HG03139 (cell line): ENCODE data around the gene FOXJ3.

Source experiments
- ATAC-seq: cut with Tn5 transposase; IDR thresholded peaks from one replicate; pipeline ENCODE4 v1.9.1; 2021; ENCODE audit not compliant: unreplicated experiment

The FOXJ3 gene

GRCh38 chr1:42334240-42335049 lies 590 bp downstream of the FOXJ3 start:
- ATAC-seq: peak; percentile 32

GRCh38 chr1:42333662-42334239 lies 1.3 kb downstream of the FOXJ3 start:
- no peak for ATAC-seq

DNA sequence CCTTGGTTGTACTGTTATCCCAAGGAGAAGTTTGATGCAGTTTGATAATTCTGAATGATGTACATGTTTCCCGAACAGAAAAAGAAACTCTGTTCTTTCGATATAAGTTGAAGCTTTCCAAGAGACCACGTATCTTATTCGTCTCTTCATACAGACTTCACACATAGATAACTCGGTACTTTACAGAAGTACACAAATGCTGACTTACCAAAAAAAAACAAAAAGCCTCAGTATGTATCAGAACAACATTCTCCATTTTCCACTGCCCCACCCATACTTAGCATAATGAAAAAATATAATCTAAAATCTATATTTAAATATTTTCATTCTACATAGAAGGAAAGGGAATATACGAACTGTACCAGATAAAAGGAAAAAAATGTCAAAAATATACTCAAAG lies 2.2 kb downstream of the FOXJ3 start:
- ATAC-seq: no peak

- ATAC-seq: no peak
These were observed 4.8 kb downstream of the FOXJ3 start for GRCh38 chr1:42330215-42330614.

DNA sequence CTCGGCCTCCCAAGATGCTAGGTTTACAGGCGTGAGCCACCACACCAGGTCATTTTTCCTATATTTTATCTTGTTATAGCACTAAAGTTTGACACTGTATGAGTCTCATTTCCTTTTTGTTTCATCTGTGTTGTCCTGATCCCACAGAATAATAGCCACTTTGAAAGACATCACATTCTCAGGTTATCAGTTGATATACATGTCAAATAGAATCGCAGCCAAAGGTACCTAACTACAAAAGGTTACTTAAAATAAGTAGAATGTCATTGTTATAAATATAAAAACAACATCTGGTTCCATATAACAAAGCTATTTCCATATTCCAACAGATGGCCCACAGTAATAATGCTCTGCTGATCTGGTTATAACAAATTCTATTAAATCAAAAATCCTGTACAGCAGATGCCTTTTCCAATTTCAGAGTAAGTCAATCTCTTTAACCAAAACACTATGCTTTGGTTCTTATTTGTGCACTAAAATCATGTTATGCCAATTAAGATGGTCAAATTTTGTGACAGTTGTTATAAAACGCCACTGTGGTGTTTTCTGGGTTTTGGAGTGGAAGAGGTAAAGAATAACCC lies 6.0 kb downstream of the FOXJ3 start:
- no peak for ATAC-seq

DNA sequence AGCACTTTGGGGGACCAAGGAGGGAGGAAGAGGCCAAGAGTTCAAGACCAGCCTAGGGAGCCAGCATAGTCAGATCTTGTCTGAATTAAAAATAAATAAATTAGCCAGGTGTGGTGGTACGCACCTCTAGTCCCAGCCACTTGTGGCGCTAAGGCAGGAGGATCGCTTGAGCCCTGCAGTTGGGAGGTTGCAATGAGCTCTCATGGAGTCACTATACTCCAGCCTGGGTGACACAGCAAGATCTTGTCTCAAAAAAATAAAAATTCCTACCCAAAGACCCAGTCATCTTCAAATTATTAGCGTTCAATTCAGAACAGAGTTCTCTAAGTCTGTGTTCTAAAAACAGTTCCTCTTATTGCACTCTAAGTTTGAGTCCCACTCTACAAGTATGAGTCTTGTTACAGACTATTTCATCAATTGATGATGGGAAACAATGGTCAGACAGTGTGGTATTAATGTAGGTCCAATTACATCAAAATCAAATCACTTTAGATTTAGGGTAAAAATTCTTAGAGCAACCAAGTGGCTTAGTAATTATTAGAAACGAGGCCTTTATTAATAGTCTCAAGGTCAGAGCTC lies 6.9 kb downstream of the FOXJ3 start:
- ATAC-seq: no peak

DNA sequence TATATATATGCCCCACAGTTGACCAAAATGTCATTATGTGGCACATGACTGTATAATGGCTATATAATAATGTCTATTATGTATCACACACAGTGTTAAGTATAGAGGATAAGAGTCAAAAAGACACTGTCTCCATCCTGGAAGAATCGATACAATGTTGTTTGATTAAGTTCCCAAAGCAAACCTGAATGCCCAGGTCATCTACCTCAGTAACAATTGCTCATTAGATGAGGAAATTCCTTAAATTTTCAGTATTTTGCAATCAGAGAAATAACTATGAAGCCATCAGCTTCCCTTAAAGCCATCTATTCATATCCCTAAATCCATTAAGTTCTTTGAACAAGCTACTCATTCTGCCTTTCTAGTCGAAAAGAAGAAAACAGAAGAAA lies 10.0 kb downstream of the FOXJ3 start:
- ATAC-seq: no peak

DNA sequence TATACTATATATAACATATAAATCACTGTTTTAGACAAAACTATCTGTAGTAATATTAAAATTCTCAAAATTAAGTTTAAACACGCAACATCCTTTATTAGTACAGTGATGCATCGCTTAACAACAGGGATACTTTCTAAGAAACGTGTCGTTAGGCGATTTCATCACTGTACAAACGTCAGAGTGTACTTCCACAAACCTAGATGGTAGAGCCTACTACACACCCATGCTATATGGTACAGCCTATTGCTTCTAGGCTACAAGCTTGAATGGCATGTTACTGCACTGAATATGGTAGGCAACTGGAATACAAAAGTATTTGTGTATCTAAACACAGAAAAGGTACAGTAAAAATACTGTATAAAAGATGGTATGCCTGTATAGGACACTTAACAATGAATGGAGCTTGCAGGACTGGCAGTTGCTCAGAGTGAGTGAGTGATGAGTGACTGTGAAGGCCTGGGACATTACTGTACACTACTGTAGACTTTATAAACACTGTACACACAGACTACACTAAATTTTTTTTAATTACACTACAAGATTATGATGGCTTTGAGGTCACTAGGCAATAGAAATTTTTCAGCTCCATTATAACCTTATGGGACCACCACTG lies 10.5 kb downstream of the FOXJ3 start:
- ATAC-seq: no peak

DNA sequence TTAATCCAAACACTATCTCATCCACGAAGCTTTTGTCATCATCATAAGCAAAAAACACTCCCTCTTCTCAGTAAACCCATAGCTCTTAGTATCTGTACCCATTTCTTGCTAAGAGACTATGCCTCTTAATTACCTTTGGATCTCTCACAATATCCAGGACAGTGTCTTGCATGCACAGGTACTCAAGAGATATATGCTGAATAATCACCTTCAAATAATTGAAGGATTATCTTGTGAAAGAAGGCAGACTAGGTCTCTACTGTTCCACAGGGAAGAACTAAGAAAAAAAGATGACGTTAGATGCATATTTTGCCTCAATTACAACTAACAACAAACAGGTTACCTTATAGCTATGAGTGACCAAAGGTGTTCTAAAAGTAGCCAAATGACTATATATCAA lies 11.5 kb downstream of the FOXJ3 start:
- no peak for ATAC-seq

GRCh38 chr1:42322577-42322976 lies 12.5 kb downstream of the FOXJ3 start:
- no peak for ATAC-seq

DNA sequence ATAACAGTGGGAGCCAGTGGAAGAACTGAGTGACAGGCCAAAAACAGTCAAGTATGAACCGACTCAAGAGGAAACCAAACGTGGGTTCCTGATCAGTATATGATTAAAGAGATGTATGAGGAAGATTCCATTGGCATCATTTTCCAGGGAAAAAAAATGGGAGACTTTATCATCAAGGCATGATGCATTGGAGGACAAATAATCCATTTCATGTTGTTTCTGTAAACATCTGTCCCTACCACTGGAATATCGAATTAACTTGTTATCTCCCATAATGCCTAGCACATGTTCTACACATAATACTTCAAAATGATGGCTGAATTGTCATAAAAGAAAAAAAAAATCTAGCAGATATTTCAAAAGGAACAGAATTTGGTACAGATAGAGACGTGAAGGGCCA lies 13.3 kb downstream of the FOXJ3 start:
- no peak for ATAC-seq

DNA sequence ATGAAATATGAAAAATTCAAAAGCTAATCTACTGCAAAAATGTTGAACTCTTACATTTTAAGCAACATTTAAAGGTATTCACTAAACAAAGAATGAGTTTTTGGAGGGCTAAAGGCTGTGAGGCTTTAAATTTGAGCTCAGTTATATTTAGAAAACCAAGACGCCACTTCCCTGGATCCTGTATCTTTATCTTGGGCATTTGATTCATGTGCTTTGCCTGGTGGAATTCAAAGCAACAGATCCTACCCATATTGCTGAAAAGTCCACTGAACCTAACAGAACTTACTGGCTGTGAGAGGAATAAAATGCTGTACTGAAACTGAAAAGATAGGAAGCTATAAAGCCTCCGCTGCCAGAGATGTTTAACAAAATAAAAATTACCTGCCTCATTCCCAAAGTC lies 14.3 kb downstream of the FOXJ3 start:
- no peak for ATAC-seq

GRCh38 chr1:42319871-42320484 lies 15.1 kb downstream of the FOXJ3 start:
- no peak for ATAC-seq

DNA sequence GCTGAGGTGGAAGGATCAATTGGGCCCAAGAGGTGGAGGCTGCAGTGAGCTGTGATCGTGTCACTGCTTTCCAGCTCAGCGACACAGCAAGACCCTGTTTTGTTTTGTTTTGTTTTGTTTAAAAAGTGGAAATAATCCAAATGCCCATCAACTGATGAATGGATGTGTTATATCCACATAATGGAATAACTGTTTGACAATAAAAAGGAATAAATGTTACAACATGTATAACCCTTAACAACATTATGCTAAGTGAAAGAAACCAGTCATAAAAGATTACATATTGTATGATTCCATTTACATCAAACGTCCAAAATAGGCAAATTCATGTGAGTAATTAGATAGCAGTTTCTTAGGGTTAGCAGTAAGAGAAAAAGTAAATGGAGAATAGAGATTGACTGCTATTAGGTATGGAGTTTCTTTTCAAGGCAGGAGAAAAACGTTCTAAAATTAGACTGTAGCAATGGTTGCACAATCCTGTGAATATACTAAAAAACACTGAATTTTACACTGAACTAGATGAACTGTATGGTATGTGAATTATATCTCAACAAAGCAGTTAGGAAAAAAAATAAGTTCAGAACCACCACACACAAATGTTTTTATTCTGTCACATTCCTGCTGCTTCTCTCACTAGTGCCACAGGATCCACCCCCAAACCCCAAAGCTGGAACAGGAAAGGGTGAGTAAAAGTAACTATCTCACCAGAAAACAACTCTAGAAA lies 15.7 kb downstream of the FOXJ3 start:
- ATAC-seq: no peak

GRCh38 chr1:42318601-42319000 lies 16.4 kb downstream of the FOXJ3 start:
- ATAC-seq: no peak

DNA sequence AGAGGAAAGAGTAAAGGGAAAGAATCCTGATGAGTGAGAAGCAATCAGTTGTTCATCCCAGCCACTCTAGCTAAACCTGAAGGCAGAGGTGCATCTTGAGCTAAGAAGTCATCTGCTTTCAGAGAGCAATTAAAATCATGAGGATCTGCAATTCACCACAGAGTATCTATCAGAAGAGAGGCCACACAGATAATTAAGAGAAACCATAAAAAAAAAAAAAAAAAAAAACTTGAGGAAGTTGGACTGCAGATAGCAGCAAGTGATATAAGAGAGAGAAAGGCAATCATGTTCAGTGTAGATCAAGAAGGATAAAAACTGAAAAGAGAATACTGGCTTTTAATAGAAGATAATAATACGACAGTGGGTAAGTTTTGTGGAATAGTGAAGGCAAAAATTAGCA lies 17.7 kb downstream of the FOXJ3 start:
- ATAC-seq: no peak

GRCh38 chr1:42316292-42316691 lies 18.7 kb downstream of the FOXJ3 start:
- no peak for ATAC-seq

GRCh38 chr1:42315500-42315899 lies 19.5 kb downstream of the FOXJ3 start:
- no peak for ATAC-seq

DNA sequence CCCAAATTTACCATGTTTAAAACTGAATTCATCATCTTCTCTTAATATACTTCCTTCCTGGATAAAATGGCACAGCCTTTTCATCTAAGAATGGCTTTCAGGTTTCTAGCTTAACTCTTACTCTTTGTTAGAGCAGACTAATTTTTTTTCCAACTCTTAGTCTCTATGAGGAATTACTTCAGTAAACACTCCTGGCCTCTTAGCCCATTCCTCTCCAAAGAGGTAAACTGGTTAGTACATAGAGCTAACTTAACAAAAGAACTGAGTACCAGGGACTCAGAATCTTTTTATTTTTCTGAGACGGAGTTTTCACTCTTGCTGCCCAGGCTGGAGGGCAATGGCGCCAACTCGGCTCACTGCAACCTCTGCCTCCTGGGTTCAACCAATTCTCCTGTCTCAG lies 21.1 kb downstream of the FOXJ3 start:
- ATAC-seq: no peak

DNA sequence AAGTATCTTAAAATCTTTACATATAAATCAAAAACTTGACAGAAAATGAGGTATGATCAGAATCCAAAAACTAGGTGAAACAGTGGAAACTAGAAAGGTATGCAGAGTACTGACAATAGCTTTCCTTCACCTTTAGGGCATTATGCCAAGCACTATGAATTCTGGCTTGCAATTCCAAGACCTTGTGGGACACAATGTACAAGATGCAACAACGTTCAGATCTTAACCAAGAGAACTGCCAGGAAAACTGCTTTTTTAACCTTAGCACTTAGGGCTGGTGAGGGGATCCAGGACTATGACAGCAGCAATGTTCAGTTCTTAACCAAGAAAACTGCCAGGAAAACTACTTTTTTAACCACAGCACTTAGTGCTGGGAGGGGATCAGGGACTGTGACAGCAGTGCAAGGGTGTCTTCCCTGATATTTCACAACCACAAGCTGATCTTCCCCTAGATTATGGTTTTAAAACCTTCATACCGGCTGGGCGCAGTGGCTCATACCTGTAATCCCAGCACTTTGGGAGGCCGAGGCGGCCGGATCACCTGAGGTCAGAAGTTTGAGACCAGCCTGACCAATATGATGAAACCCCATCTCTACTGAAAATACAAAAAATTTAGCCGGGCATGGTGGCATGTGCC lies 22.3 kb downstream of the FOXJ3 start:
- ATAC-seq: no peak
